Measurements from ENCODE around the gene NIPAL3.

NIPAL3 gene

DNA sequence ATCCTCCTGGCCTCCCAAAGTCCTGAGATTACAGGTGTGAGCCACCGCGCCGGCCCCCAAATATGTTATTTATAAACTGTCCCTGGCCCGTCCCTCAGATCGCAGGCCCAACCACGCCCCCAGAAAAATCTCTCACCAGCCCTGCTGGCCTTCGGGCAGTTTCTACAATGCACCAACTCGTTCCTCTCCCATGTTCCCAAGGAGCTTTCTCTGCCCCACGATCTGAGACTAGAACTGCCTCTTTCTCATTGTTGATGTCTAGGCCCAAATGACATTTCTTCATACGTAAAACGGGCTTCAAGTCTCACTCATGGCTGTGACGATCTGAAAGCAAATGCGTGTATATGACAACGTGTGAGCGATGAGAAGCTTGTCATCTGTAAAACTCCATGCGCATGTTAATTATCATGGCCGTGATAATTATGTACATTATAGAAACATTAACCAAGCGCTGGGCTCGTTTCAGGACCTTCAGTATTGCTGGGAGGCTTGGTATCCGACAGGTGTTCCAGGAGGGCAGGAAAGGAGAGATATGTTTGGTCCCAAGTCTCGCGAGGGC, 748 bp upstream of the NIPAL3 start:
- no peak for DNase-seq (ENCODE audit: insufficient read length)
- FAIRE-seq: no peak
- no peak for TF ChIP-seq POLR2AphosphoS5 (IDR thresholded peaks at IDR 0.05; ENCODE audit: low read depth, low read length)
- no peak for TF ChIP-seq POLR2A (IDR thresholded peaks at IDR 0.05; ENCODE audit: low read depth, low read length)
- no peak for TF ChIP-seq TAF1 (IDR thresholded peaks at IDR 0.05; ENCODE audit: borderline replicate concordance, low read depth, low read length)

DNA sequence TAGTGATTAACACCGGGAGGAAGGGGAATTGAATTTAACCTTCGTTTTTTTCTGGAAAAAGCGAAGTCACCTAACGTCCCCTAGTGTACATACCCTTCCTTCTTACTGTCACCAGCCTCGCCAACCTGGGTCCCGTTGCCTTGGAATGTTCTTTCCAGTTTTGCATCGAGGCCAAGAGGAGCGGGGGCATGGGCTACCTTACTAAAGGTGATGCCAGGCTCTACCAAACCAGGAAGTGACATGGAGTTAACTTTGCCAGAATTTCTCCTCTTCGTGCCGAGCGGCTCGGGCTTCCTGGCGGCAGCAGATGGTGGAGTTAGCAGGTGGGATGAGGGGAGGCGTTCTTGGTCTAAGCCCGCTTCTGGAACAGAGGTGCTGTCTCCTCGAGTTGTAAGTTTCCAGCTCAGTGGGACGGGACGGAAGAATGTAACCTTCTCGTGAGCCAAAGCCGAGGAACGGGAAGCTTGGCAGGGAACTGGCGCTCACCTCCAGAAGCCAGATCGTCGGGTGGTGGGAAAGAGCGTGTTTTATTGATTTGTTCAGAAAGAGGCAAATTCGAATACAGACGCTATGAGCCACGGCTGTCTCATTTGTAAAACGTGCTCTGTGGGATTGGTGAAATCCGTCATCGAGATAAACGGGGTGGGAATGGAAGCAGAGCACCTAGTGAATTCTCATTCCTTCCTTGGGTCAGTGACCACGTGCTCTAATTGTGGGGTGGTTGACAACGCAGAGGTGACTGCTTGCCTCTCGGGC, 486 bp downstream of the NIPAL3 start:
- FAIRE-seq (peak; percentile 62), DNase-seq (ENCODE audit: insufficient read length) (no peak)
- TF ChIP-seq POLR2AphosphoS5 (IDR thresholded peaks at IDR 0.05; ENCODE audit: low read depth, low read length) (no peak), TAF1 (IDR thresholded peaks at IDR 0.05; ENCODE audit: borderline replicate concordance, low read depth, low read length) (no peak), POLR2A (IDR thresholded peaks at IDR 0.05; ENCODE audit: low read depth, low read length) (no peak)

DNA sequence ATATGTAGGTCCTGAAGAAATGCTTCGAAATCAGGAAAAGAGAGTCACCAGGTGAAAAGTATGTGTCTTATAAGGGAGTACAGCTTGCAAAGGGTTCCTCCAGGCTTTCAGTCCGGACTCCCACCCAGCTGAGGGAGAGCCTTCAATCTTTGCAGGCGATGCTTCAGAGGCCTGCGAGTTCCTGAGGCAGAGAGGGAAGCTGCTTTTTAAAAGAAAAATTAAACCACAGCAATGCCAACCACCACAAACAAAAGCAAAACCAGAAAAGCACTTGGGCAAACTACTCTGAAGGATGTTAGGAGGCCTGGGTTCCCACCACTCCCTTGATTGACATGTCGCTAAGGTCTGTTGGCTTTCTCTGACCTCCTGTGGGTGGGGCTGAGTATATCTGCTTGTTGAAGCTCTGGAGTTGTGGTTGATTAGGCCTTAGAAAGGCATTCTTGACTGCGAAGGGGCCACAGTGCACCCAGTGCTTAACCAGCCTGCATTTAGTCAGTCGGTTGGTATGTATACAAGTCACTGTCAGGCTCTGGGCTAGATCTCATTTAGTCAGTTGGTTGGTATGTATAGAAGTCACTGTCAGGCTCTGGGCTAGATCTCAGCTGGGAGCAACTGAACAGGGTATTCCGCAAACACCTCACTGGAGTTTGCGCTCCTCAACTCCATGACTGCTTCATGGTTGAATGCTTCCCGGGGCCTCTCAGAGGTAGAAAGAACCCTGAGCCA, 1.2 kb downstream of the NIPAL3 start:
- TF ChIP-seq TAF1 (IDR thresholded peaks at IDR 0.05; ENCODE audit: borderline replicate concordance, low read depth, low read length) (no peak), POLR2A (IDR thresholded peaks at IDR 0.05; ENCODE audit: low read depth, low read length) (no peak)
- DNase-seq (ENCODE audit: insufficient read length) (no peak), FAIRE-seq (peak; percentile 76)

DNA sequence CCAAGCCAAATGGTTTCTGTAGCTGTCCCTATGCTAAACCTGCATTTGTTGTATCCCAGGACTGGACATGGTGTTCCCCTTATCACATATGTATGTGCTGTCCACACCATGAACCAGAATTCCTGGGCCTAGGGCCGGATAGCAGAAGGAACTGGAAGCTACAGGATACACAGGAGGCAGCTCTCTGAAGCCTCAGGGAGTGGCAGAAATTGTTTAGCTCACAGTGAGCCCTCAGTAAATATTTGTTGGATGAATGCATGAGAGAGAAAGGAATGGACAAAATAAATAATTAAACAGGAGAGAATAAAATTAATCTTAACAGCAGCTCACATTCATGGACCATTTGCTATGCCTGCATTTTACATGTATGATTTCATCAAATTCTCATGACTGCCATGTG, 2.1 kb downstream of the NIPAL3 start:
- DNase-seq (ENCODE audit: insufficient read length) (no peak), FAIRE-seq (no peak)
- TF ChIP-seq POLR2A (IDR thresholded peaks at IDR 0.05; ENCODE audit: low read depth, low read length) (no peak), POLR2AphosphoS5 (IDR thresholded peaks at IDR 0.05; ENCODE audit: low read depth, low read length) (no peak), TAF1 (IDR thresholded peaks at IDR 0.05; ENCODE audit: borderline replicate concordance, low read depth, low read length) (no peak)

DNA sequence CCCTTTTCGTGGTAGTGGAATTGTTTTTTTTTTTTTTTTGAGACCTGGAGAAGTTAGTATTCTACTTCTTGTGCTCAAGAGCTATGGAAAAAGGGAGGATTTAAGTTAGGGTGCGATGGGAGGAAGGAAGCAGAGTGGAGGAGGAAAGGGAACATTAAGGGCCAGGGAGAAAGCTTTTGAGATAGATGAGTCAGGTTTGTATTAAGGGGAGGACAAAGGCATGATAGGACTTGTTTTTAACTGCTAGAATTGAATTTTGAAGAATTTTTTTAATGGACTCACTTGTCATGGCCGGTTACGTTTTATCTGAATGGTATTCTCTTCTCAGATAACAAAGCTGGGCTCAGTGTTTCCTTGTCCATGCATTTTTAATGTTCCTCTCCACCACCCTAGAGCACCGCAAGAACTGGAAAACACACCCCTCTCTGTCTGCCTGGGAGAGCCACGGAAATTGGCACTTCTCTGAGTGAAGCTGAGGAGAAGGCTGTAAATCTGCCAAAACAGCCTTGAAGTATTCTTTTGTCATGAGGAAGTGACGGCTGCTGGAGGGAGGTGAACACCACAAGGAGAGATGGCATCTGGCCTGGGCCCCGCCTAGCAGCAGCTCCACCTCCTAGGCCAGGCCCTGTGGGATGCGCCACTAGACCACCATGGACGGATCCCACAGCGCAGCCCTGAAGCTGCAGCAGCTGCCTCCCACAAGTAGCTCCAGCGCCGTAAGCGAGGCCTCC, 3.5 kb downstream of the NIPAL3 start:
- FAIRE-seq (no peak), DNase-seq (ENCODE audit: insufficient read length) (no peak)
- TF ChIP-seq POLR2AphosphoS5 (IDR thresholded peaks at IDR 0.05; ENCODE audit: low read depth, low read length): no peak

DNA sequence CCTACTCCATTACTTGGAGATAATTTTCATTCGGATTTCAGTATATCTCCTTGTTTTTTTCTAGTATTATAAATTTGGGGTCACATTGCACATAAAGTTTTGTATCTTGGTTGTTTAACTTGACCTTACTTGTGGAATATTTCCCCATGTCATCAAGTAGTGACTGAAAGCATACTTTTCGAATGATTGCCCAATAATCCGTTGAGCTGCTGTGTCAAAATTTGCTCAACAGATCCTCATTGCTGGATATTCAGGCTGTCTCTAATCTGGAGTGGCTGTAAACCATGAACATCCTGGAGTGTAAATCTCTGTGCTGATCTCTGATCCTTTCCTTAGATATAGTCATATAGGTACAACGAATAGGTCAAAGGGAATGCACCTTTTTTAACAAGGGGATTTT, 4.9 kb downstream of the NIPAL3 start:
- DNase-seq (ENCODE audit: insufficient read length) (no peak), FAIRE-seq (no peak)
- no peak for TF ChIP-seq POLR2AphosphoS5 (IDR thresholded peaks at IDR 0.05; ENCODE audit: low read depth, low read length)
- no peak for TF ChIP-seq POLR2A (IDR thresholded peaks at IDR 0.05; ENCODE audit: low read depth, low read length)
- TF ChIP-seq TAF1 (IDR thresholded peaks at IDR 0.05; ENCODE audit: borderline replicate concordance, low read depth, low read length): no peak

DNA sequence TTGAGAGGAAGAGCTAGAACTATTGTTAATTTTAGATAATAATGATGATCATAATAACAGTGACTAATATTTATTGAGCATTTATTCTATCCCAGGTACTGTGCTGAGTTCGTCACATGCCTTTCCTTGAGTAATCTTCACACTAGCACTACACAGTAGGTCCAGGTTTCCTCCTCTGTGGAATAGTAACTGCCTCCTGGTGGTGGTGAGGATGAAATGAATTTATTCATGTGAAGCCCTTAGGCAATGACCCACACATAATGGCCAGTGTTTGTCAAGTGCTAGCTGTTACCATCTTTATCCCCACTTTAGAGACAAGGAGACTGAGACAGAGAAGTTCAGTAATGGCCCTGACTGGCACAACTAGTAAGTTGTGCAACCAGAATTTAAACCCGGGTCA, 5.9 kb downstream of the NIPAL3 start:
- FAIRE-seq: no peak
- TF ChIP-seq TAF1 (IDR thresholded peaks at IDR 0.05; ENCODE audit: borderline replicate concordance, low read depth, low read length): no peak
- TF ChIP-seq POLR2AphosphoS5 (IDR thresholded peaks at IDR 0.05; ENCODE audit: low read depth, low read length): no peak
- TF ChIP-seq POLR2A (IDR thresholded peaks at IDR 0.05; ENCODE audit: low read depth, low read length): no peak
- DNase-seq (ENCODE audit: insufficient read length): no peak

DNA sequence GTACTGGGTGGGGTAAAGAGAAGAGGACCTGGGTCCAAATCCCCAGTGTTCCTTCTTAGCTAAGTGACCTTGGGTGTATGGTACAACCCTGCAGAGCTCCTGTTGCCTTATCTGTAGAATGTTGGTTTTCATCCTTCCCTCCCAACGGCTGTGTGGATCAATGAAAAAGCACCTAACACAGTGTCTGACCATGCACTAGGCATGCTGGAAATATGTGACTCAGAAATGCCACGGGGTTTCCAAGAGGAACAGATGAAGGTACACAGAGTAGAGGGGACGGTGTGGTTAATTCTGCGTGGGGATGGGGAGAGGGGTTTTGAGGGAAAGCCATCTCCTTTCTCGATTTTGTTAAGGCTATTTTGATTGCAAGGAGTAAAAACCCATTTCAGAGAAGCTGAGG, 8.6 kb downstream of the NIPAL3 start:
- no peak for FAIRE-seq
- no peak for DNase-seq (ENCODE audit: insufficient read length)
- TF ChIP-seq POLR2AphosphoS5 (IDR thresholded peaks at IDR 0.05; ENCODE audit: low read depth, low read length) (no peak), POLR2A (IDR thresholded peaks at IDR 0.05; ENCODE audit: low read depth, low read length) (no peak), TAF1 (IDR thresholded peaks at IDR 0.05; ENCODE audit: borderline replicate concordance, low read depth, low read length) (no peak)

DNA sequence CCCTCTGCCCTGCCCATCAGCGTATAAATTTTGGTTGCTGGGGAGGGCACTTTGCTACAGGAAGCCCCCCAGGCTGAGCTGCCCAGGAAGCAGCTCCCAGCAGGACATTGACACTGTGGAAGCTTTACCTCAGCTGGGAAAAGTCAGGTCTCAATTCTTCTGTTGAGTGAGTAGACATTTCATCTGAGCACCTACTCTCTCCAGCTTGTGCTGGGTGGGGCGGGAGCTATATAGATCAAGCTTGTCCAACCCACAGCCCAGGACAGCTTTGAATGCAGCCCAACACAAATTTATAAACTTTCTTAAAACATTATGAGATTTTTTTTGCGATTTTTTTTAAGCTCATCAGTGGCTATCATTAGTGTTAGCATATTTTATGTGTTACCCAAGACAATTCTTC, 9.4 kb downstream of the NIPAL3 start:
- TF ChIP-seq POLR2A (IDR thresholded peaks at IDR 0.05; ENCODE audit: low read depth, low read length) (no peak), TAF1 (IDR thresholded peaks at IDR 0.05; ENCODE audit: borderline replicate concordance, low read depth, low read length) (no peak), POLR2AphosphoS5 (IDR thresholded peaks at IDR 0.05; ENCODE audit: low read depth, low read length) (no peak)
- DNase-seq (ENCODE audit: insufficient read length): no peak
- FAIRE-seq: no peak

DNA sequence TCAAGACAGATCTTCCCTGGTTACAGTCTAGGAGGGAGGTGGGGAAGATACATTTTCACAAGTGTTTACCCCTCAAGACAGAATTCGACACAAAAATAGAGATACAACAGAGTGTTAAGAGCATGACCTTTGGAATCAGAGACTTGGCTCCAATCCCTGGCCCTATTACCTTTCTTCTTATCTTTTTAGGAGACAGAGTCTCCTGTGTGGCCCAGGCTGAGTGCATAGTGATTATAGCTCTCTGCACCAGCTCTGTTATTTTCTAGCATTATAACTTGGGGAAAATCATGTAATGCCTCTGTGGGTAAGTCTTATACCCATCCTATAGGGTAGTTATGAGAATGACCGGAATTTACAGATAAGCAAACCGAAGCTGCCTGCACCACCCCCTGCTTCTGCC, 9.8 kb downstream of the NIPAL3 start:
- FAIRE-seq: no peak
- TF ChIP-seq POLR2AphosphoS5 (IDR thresholded peaks at IDR 0.05; ENCODE audit: low read depth, low read length) (no peak), TAF1 (IDR thresholded peaks at IDR 0.05; ENCODE audit: borderline replicate concordance, low read depth, low read length) (no peak), POLR2A (IDR thresholded peaks at IDR 0.05; ENCODE audit: low read depth, low read length) (no peak)

DNA sequence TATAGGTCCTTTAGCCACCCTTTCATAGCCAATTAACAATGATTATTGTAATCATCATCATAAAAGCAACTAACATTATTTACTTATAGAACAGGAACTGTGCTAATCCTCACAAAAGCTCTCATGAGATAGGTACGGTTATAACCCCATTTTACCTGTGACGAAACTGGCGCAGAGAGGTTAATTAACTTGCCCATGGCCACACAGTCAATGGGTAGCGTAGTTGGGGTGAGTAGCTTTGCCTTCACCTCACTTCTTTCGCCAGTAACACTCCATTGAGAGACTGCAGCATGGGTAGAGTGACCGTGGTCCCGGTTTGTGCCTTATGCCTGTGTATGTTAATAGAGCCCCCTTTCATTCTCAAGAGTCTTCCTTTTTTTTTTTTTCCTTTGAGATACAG, 10.3 kb downstream of the NIPAL3 start:
- no peak for FAIRE-seq
- no peak for DNase-seq (ENCODE audit: insufficient read length)
- no peak for TF ChIP-seq POLR2A (IDR thresholded peaks at IDR 0.05; ENCODE audit: low read depth, low read length)
- no peak for TF ChIP-seq TAF1 (IDR thresholded peaks at IDR 0.05; ENCODE audit: borderline replicate concordance, low read depth, low read length)

More for the DNA sequence above, 9.8 kb downstream of the NIPAL3 start:
- DNase-seq (ENCODE audit: insufficient read length): no peak
